GM19397 (cell line): ENCODE results near the gene C1orf141.
"Not testable (repeated sequence)": the region's sequence is repeated elsewhere in the genome, so short reads cannot be mapped to it uniquely, and the experiment has no call there.

Experiments
- ATAC-seq: cut with Tn5 transposase; IDR thresholded peaks from one replicate; pipeline ENCODE4 v1.9.1; 2021; ENCODE audit warnings: mild to moderate bottlenecking, moderate library complexity; ENCODE audit not compliant: unreplicated experiment

C1orf141 gene

DNA sequence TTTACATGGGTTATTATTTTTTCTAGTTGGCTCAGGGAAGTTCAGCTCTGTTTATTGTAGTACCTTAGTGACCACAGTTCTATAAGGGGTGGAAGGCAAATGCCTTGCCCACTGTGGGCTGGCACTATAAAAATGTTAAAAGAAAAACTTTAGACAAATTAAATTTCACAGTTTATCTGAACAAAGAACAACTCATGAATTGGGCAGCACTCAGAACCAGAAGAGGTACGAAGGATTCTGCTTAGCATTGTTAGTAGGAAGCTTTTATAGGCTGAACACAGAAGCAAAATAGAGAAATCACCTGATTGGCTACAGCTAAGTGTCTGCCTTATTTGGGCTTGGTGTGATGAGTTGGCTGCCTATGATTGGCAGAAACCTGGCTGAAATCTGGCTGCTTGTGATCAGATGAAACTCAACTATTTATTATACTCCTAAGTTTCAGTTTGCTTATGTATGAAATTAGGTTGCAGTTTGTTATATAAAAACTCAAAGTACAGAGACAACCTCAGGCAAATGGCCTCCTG lies 45.0 kb downstream of the C1orf141 start:
- no peak for ATAC-seq

DNA sequence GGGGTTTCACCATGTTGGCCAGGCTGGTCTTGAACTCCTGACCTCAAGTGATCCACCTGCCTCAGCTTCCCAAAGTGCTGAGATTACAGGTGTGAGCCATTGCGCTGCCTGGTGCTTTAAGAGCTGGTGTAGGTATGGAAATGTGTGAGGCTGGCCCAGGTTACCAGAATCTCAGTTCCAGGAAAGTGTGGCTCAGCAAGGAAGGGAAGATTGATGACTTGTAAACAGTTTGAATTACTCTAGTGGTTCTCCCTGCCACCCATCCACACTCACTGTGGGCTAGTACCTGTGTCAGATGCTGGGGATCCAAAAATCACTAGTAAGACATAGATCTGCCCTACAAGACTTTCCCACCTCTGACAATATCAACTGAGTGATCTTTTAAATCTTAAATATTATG lies 46.3 kb downstream of the C1orf141 start:
- ATAC-seq, result no peak

DNA sequence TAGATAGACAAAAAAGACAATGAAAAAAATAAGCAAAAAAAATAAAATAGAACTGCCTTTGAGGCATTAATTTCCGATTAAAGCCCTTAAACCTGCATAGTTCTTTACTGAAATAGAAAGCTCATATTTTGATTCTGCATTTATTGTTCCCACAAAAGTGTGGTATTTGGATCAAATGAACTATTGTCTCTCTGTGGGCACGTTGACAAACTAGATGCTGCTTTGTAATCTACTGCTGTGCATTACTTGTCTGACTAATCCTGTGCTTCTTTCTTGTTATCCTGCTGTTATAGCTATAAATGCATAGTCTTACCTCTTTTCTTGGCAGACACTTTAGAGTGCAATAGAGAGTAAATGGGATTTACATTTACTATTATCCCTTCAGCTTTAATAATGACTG lies 49.4 kb downstream of the C1orf141 start:
- no peak for ATAC-seq

DNA sequence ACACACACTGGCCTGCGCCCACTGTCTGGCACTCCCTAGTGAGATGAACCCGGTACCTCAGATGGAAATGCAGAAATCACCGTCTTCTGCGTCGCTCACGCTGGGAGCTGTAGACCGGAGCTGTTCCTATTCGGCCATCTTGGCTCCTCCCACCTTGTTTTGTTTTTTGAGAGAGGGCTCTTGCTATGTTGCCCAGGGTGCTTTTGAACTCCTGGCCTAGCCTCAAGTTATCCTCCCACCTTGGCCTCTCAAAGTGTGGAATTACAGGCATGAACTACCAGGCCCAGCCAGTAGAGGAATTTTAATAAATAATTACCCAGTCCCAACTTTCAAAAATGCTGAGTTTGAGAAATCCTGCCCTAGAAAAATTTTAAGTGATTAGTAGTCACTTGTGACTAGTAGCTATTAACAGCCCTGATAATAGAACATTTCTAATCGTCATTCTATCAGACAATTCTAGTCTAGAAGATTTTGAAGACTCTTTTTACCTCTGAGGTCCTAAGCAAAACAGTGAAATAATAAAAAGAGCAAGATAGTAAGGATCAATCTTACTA lies 49.9 kb downstream of the C1orf141 start:
- no peak for ATAC-seq

DNA sequence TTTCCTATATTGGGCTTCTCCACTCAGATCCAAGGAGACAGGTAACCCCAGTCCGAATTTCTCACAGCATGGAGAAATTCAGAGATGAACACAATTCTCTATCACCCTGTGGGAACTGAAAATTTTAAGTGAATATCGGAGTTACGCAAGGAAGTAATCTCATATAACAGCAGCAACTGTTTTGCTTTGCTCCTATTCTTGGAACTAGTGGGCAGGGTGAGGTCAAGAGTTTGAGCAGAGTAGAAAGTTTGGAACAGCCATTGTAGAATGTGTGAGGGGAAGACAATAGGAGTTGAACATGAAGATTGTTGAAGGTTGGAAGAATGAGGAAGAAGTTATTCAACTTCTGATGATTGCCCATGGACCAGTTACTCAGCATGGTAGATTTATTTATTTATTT lies 56.5 kb downstream of the C1orf141 start:
- no peak for ATAC-seq

DNA sequence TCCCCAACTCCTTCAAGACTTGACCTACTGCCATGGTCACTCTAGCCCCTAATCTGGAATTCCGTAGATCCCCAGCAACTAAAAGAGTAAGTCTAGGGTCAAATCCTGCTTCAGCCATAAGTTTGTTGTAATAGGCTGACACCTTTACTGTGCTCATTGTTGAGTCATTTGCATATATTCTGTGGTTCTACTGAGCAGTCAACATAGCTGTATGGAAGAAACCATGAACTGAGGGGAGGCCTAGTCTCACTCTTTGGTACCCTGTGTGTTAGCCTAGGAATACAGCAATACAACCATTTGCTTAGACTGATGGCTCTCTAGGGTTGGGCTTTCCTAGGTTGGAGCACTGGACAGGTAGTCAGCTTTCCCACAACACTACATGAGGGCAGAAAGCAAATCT lies 57.2 kb downstream of the C1orf141 start:
- no peak for ATAC-seq

DNA sequence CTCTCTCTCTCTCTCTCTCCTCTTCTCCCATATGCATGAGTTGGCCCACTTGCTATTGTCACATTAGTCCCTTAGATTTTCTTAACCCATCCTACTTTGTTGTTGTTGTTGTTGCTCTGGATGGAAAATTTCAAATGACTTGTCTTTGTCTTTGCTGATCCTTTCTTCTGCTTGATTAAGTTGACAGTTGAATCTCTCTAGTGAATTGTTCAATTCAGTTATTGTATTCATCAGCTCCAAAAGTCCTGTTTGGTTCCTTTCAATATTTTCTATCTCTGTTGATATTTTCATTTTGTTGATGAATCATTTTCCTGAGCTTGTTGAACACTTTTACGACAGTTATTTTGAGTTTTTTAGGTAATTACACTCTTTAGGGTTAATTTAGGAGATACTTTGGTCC lies 62.0 kb downstream of the C1orf141 start:
- no peak for ATAC-seq

DNA sequence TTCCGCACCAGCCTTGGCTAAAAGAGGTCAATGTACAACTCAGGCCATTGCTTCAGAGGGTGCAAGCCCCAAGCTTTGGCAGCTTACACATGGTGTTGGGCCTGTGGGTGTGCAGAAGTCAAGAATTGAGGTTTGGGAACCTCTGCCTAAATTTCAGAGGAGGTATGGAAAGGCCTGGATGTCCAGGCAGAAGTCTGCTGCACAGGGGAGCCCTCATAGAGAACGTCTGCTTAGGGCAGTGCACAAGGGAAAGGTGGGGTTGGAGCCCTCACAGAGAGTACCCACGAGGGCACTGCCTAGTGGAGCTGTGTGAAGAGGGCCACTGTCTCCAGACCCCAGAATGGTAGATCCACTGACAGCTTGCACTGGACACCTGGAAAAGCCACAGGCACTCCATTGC lies 67.1 kb downstream of the C1orf141 start:
- ATAC-seq, result not testable (repeated sequence)

DNA sequence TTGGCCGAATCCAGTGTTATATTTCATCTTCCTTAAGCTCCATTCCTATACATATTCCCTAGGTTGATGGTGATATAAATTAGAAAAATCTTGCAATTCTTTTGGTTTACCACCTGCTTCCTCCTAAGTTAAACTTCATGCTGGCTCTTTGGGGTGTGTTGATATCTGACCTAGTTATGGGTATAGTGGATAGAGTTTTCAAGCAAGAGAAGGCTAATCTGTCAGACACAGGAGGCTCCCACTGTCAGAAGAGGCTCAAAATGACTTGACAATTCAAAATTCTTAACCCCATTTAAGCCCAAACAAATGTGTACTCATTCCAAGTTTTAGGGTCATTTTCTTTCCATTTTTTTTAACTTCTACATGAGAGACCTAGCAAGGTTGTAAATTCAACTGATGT lies 72.4 kb downstream of the C1orf141 start:
- ATAC-seq, result no peak

DNA sequence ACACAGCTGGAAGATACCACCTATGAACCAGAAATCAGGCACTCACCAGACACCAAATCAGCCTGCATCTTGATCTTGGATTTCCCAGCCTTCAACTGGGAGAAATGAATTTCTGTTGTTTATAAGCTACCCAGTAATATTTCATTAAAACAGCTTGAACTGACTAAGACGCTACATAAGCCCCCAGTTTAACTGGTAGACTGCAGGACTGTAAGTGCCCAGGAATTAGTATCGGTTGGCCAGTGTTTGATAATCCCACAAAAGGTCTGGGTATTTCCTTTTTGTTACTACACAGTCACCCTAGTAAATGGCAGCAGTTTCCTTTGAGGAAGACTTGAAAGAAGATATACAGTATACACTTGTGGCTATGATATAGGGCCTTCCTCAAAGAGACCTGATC lies 73.5 kb downstream of the C1orf141 start:
- no peak for ATAC-seq

DNA sequence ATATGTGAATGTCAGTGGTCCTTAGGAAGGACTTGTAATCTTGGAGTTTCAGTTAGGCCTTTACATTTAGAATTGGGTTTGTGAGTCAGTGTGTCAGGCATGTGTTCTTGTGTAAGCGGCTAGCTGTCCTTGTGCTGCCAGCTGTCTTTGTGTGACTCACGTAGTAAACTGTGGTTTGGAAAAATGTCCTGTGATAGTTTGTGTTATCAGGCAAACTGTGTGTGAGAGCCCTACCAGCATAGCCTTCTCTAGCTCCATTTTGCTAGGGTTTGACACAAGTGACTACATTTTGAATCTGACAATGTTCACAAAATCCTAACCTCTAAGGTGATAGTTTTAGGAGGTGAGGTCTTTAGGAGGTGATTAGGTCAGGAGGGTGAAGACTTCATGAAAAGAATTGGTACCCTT lies 74.0 kb downstream of the C1orf141 start:
- ATAC-seq, result no peak

DNA sequence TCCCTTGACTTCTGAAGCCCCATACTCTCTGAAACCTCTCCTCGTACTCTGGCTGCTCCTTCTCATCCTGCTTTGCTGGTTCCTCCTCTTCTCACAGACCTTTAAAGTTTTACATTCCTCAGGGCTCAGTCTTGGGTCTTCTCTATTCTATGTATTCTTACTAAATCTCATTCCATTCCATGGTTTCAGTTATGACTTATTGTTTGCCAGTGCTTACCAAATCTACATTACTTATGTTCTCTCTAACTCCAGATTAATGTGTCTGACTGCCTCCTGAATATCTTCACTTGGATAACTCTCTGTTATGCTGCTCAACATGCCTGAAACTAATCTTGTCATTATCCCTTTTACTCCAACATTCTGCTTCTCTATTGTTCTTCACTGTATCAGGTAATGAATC lies 75.4 kb downstream of the C1orf141 start:
- no peak for ATAC-seq

DNA sequence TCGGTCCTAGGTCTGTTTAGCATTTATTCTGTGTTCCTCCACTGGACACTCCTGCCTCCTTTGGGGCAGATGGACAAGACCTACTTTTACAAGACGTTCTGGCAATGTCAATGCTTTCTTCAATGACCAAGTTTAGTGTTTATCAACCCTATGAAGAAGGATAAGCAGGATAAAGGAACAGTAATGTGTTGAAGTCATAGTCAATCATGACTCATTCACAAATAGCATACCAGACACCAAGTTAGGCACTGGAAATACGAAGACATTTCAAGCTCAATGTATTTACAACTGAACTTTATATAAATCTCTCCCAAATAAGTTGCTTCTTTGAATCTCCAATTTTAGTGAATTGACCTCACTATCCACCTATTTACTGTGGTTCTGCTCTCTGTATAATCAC lies 76.0 kb downstream of the C1orf141 start:
- ATAC-seq, result no peak

DNA sequence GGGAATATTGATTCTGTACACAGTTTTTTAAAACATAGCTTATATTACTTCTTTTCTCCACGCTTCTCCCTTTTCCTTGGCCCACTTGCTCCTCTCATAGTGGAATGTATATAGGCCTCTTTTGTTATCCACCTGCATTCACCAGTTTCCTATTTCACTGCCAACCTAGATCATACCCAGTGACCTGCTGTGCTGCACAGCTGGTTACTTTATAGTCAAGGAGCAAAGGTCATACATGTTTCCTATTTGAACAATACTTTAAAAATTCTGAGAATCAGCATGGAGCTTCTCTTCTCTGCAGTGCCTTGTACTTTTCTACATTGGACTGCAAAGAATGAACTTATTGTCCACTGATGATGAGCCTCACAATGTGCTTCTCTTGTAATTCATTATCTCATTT lies 76.5 kb downstream of the C1orf141 start:
- no peak for ATAC-seq

DNA sequence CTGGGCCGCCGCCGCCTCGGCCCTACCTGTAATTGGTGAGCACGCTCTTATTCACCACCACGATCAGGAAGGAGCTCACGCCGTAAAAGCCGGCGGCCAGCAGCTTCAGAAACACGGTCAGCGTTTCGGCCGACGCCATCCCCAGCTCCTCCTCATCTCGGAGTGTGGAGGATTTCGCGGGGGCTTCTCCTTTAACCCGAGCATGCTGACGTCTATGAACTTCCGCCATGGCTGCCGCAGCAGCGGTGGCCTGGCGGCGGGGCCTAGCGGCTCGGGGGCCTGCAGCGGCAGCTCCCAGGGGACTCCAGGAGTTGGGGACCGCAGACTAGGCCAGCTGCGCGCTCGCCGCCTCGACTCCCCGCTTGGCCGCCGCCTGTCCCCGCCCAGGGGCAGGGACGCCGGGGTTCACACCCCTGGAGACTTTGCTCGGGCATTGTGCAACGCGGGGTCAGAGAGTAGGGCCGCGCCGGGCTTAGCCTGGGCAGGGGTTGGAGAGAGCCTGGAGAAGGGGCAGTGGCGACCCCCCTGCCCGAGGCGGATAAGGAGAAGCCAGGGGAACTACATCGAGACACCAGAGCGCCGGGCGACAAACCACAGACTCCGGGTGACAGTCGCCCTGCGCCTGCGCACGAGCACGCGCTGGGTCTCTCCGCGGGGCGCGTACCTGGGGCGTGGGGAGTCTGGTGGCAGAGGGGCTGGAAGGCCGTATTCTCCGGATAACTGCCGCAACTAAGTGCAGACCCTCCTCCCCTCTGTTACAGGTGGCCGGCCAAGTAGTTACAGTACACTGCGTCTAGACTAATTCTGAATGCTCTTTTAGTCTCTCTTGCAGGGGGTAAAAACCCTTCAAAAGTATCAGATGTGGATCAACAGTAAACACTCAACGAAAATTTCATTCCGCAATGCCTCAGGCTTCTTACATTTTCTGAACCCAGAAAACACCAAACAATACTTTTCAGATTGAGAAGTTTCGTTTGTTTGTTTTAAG lies 80.7 kb downstream of the C1orf141 start, which contains the start of gene SLC35D1:
Gene SLC35D1, minus strand, starts transcription at position 364 of the 988 bp plus-strand sequence. Its CDS starts 135 bp downstream, at position 229.
- peak; percentile 86 for ATAC-seq

DNA sequence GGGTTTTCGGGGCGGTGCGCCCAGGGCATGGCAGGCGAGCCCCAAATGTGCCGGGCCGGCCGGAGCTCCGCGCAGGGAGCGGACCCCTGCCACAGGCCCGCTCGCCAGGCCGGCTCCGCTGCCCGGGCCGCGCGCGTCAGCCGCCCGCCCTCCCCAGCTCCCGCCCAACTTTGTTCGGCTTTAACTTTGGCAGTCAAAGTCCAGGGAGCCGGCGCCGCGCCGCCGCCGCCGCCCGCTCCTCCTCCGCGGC lies 81.3 kb downstream of the C1orf141 start:
- ATAC-seq, result peak; percentile 41

DNA sequence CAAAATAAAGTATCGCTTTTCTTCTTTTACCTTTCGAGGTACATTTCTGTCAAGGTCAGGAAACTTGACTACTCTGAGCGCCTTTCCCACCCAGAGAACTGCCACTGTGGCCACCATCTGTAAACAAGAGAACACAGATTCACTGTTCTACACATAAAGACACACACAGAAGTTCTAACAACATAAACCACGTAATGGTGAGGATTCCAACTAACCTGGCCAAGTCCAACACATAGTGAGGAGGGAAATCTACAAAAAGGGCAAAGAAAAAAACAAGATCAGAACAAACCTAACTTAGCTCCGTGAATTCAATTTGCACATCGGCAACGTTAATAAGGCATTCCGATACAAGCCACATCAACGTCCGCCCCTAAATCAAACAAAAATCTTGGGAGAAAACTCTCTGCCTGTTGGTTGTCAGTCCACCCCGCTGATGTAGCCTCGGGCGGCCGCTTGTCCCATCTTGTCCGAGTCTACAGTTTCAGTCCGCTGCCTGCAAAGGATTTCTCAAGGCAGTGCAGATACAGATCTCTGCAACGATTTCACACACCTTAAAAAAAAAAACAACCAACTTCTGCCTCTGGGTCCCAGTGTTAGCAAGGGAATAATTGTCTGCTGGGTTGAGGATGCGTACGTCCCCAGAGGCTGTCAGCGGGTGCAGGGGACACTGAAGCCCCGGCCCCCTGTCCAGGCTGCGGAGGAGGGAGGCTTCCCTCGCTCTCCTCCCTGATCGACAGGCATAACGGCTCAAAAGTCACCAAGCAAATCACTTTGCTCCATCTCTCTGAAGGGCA lies 81.8 kb downstream of the C1orf141 start:
- ATAC-seq, result peak; percentile 1

DNA sequence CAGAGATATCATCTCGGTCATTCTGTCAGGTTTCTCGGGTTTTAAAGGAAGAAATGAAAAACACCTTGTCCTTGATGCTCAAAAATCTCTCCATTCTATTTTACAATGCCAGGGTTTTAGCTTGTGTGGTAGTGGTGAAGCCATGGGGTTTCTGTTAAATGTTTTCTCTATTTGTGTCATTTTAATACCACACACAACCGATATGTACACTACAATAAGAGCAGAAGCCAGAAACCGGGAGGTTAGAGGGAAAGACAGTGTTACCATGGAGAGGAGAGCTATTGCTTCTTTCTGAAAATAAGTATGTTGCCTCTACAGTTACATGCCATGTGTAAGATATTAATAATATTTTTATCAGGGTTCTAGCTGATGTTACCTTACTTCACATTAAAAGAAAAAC lies 83.6 kb downstream of the C1orf141 start:
- no peak for ATAC-seq

DNA sequence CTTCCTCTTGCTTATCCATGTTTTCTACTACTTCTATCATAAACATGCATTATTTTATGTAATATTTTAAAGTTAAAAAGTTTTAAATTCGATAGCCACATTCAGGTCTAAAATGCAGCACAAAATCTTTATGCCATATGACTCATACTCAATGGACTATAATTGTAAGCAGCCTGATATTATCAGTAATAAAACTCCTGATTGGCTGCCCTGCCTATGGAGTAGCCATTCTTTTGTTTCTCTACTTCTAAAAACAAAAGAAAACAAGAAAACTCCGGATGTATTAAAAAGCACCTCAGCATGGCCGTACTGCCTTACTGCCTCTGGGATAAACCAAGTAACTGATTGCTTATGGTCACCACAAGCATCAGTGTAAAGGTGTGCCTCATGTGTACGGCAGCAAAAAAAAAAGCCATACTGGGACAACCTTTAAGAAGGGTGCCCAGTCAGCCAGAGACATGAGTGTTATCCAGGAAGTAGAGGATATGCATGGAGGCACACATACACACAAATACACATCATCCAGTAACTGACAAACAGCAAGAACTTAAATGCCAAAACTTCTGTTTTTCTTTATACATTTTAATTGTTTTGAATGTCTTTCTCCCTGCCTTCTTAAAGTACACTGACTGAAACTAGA lies 90.0 kb downstream of the C1orf141 start:
- ATAC-seq, result no peak

DNA sequence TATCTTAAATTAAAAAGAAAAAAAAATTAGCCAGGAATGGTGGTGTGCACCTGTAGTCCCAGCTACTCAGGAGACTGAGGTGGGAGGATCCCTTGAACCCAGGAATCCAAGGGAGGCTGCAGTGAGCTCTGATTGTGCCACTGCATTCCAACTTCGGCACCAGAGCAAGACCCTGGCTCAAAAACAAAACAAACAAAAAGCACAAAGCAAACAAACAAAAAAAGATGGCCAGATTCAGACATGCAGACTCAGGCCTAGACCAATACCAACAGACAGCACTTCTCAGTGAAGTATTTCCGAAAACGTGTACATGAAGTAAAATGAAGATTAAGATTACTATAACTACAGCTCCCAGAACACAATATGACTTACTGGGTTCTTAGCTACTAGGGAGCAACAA lies 91.4 kb downstream of the C1orf141 start:
- no peak for ATAC-seq
